Keratinocyte (primary cell): ENCODE results near the gene PYURF. TPM values are rescaled to one million over a fixed set of nuclear protein-coding genes. Genes with fewer than 3 reads are reported as not detected.

Experiments used
- DNase-seq: peaks from one replicate; pipeline ENCODE4 v3.0.0-alpha.2; 2011; ENCODE audit warnings: low read depth, missing footprints, low spot score
- FAIRE-seq: peaks from 2 replicates; lab custom pipeline; 2011; peaks lifted over from hg19 to GRCh38; lab: Jason Lieb, UNC
- H2AFZ ChIP-seq: 2 replicates; pipeline ENCODE4 v1.6.0; 2012; ENCODE audit warnings: low read length, control low read depth, inconsistent platforms; ENCODE audit not compliant: control insufficient read depth
- H3K27ac ChIP-seq: 2 replicates; pipeline ENCODE4 v1.5.1; 2011; ENCODE audit warnings: low read length; ENCODE audit not compliant: control insufficient read depth, insufficient read depth
- H3K27me3 ChIP-seq: 3 replicates; pipeline ENCODE4 v1.6.0; 2011; ENCODE audit warnings: low read length; ENCODE audit not compliant: control insufficient read depth, insufficient read depth; ENCODE audit errors: extremely low read depth
- H3K36me3 ChIP-seq, 2 experiments: 2 replicates in 1 of 2; 3 replicates in 1 of 2; pipeline ENCODE4 v1.5.1; 2011; ENCODE audit warnings: low read length in 2 of 2, mild to moderate bottlenecking in 1 of 2; ENCODE audit not compliant: control insufficient read depth in 2 of 2, insufficient read depth in 2 of 2; ENCODE audit errors: extremely low read depth in 1 of 2
- H3K4me1 ChIP-seq: 3 replicates; pipeline ENCODE4 v1.5.1; 2011; ENCODE audit warnings: low read length; ENCODE audit not compliant: control insufficient read depth, insufficient read depth; ENCODE audit errors: extremely low read depth
- H3K4me2 ChIP-seq: 3 replicates; pipeline ENCODE4 v1.6.0; 2011; ENCODE audit warnings: low read depth, low read length; ENCODE audit not compliant: control insufficient read depth, insufficient read depth; ENCODE audit errors: extremely low read depth
- H3K4me3 ChIP-seq, 3 experiments: fragments of 200-600 bp in 1 of 3; sonication (generic) in 1 of 3; 2 replicates in 2 of 3; 3 replicates in 1 of 3; pipeline ENCODE4 v1.5.1; 2011 to 2016; ENCODE audit warnings: low read length in 3 of 3, mild to moderate bottlenecking in 3 of 3, control low read depth in 2 of 3, inconsistent platforms in 1 of 3, low read depth in 1 of 3, mixed read lengths in 1 of 3, mixed run types in 1 of 3, moderate library complexity in 1 of 3; ENCODE audit not compliant: control insufficient read depth in 2 of 3, insufficient read depth in 2 of 3; ENCODE audit errors: extremely low read depth in 1 of 3
- H3K79me2 ChIP-seq: 2 replicates; pipeline ENCODE4 v1.6.0; 2012; ENCODE audit warnings: low read length; ENCODE audit not compliant: control insufficient read depth, insufficient read depth
- H3K9ac ChIP-seq: 3 replicates; pipeline ENCODE4 v1.6.0; 2011; ENCODE audit warnings: low read length; ENCODE audit not compliant: control insufficient read depth, insufficient read depth; ENCODE audit errors: extremely low read depth
- H3K9me1 ChIP-seq: 3 replicates; pipeline ENCODE4 v1.6.0; 2011; ENCODE audit warnings: low read length; ENCODE audit not compliant: control insufficient read depth, insufficient read depth; ENCODE audit errors: extremely low read depth
- H3K9me3 ChIP-seq: 2 replicates; pipeline ENCODE4 v1.5.1; 2012; ENCODE audit warnings: low read depth, low read length; ENCODE audit not compliant: control insufficient read depth
- H4K20me1 ChIP-seq: 3 replicates; pipeline ENCODE4 v1.6.0; 2011; ENCODE audit warnings: low read length; ENCODE audit not compliant: control insufficient read depth, insufficient read depth; ENCODE audit errors: extremely low read depth
- CTCF ChIP-seq, 3 experiments: IDR thresholded peaks in 1 of 3; conservative IDR thresholded peaks in 1 of 3; optimal IDR thresholded peaks in 1 of 3; 2 replicates in 2 of 3; 3 replicates in 1 of 3; pipeline versions ENCODE3 to v1.5.1; 2011; ENCODE audit warnings: low read length in 3 of 3, mild to moderate bottlenecking in 3 of 3, moderate library complexity in 2 of 3, control low read depth in 1 of 3, inconsistent platforms in 1 of 3; ENCODE audit not compliant: insufficient read depth in 2 of 3; ENCODE audit errors: extremely low read depth in 1 of 3
- EZH2 ChIP-seq: IDR thresholded peaks from one replicate; pipeline ENCODE4 v1.6.1; 2012; ENCODE audit warnings: inconsistent platforms, mild to moderate bottlenecking, low read length, moderate library complexity
- dilution Hi-C: fragments of 300-500 bp; cut with MboI; formaldehyde crosslinking; loops from one replicate; pipeline ENCODE4 v1.7.0; 2020; ENCODE audit warnings: low sequenced_read_pairs; ENCODE audit not compliant: extremely low pct_ligation_motif_present
- polyA plus RNA-seq, 5 experiments: library from polyadenylated mRNA; depleted of rRNA in 3 of 5; stranded (reverse) in 3 of 5; stranded (forward) in 1 of 5; unstranded in 1 of 5; fragments of >200 nt; gene quantifications; 1 replicate in 1 of 5; 2 replicates in 3 of 5; 3 replicates in 1 of 5; pipeline versions ENCODE4 v1.2.1 to v1.2.3, GENCODE V29; 2011 to 2012; ENCODE audit warnings: missing spikeins in 2 of 5, low read depth in 1 of 5, low replicate concordance in 1 of 5

The PYURF gene
- polyA plus RNA-seq, 1 donor (not counting 4 experiments of a cell fraction or from before 2014, with no cell fraction given) = 95.6 TPM

DNA sequence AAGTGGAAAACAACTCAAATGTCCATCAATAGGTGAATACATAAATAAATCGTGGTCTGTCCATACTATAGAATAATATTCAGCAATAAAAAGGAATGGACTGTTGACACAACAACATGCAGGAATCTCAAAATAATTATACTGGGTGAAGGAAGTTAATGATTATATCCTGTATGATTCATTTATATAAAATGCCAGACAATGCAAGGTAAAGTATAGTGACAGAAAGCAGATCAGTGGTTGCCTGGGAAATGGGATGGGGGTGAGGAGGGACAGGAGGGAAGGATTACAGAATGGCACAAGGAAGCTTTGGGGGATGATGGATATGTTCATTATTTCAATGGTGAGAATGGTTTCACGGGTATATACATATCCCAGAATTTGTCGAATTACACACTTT, 12.3 kb downstream of the PYURF start:
- Histone ChIP-seq H3K9ac (no peak overlapping the region), H3K27me3 (no peaks in the 10 kb centered on the region), H3K9me3 (no peaks in the 10 kb centered on the region), H3K27ac (no peak overlapping the region), H3K36me3 (no peaks in the 10 kb centered on the region), H3K9me1 (no peaks in the 10 kb centered on the region), H3K4me2 (no peak overlapping the region), H3K4me1 (no peaks in the 10 kb centered on the region), H3K79me2 (no peaks in the 10 kb centered on the region), H3K4me3 (no peak overlapping the region), H4K20me1 (no peaks in the 10 kb centered on the region), H2AFZ (no peak overlapping the region)
- TF ChIP-seq EZH2 (no peak), CTCF (optimal IDR thresholded peaks at IDR 0.05 in 1 of 3, IDR thresholded peaks at IDR 0.05 in 1 of 3, conservative IDR thresholded peaks at IDR 0.05 in 1 of 3; ENCODE audit: extremely low read depth in 1 of 3, insufficient read depth in 2 of 3, low read length in 3 of 3) (no peak)
- FAIRE-seq (no peak), DNase-seq (no peak)
- dilution Hi-C loops = loop anchor here (25.0 kb wide), 1 partner anchor 274 kb away; no protein-coding TSS in a partner anchor

GRCh38 chr4:88503344-88503743, 20.2 kb downstream of the PYURF start:
- Histone ChIP-seq H3K4me3 (no peak overlapping the region), H3K9ac (no peak overlapping the region), H4K20me1 (no peaks in the 10 kb centered on the region), H3K27ac (no peak overlapping the region), H3K79me2 (no peaks in the 10 kb centered on the region), H3K27me3 (no peaks in the 10 kb centered on the region), H3K4me1 (no peaks in the 10 kb centered on the region), H3K9me3 (no peaks in the 10 kb centered on the region), H3K4me2 (no peak overlapping the region), H2AFZ (no peak overlapping the region), H3K36me3 (peaks cover 0 to 1% of the 10 kb centered on the region in 2 experiments), H3K9me1 (no peaks in the 10 kb centered on the region)
- FAIRE-seq (no peak), DNase-seq (no peak)
- no peak for TF ChIP-seq EZH2
- no peak for TF ChIP-seq CTCF (optimal IDR thresholded peaks at IDR 0.05 in 1 of 3, IDR thresholded peaks at IDR 0.05 in 1 of 3, conservative IDR thresholded peaks at IDR 0.05 in 1 of 3; ENCODE audit: extremely low read depth in 1 of 3, insufficient read depth in 2 of 3, low read length in 3 of 3)
- dilution Hi-C loops = loop anchor here (25.0 kb wide), 1 partner anchor 266 kb away; no protein-coding TSS in a partner anchor
